OCI-LY1 (cell line): Measurements from ENCODE around the gene DMAP1.

Source experiments
- H2AFZ ChIP-seq: fragments of 200-600 bp; sonication (generic), shearing (Covaris generic); 2 replicates; pipeline ENCODE4 v1.6.0; 2014; ENCODE audit warnings: antibody characterized with exemption, mild to moderate bottlenecking, low read length
- H3F3A ChIP-seq: fragments of 200-600 bp; sonication (generic), shearing (Covaris generic); 2 replicates; pipeline ENCODE4 v1.6.0; 2014; ENCODE audit warnings: mild to moderate bottlenecking, antibody characterized with exemption, low read length, moderate library complexity; ENCODE audit not compliant: insufficient read depth
- H3K27ac ChIP-seq: fragments of 200-600 bp; sonication (generic); 2 replicates; pipeline ENCODE4 v1.5.1; 2014; ENCODE audit warnings: low read length, mixed run types, mild to moderate bottlenecking, low read depth; ENCODE audit not compliant: poor library complexity, severe bottlenecking
- H3K27me3 ChIP-seq: fragments of 200-600 bp; sonication (generic); 2 replicates; pipeline ENCODE4 v1.6.0; 2014; ENCODE audit warnings: antibody characterized with exemption, mild to moderate bottlenecking, low read length, moderate library complexity; ENCODE audit not compliant: insufficient read depth
- H3K36me3 ChIP-seq: fragments of 200-600 bp; sonication (generic); 2 replicates; pipeline ENCODE4 v1.6.1; 2014; ENCODE audit warnings: mild to moderate bottlenecking, antibody characterized with exemption, low read length, moderate library complexity, mixed read lengths; ENCODE audit not compliant: insufficient read depth
- H3K4me1 ChIP-seq: fragments of 200-600 bp; sonication (generic); 2 replicates; pipeline ENCODE4 v1.5.1; 2014; ENCODE audit warnings: mild to moderate bottlenecking, low read length, moderate library complexity; ENCODE audit not compliant: insufficient read depth, severe bottlenecking
- H3K4me2 ChIP-seq: fragments of 200-600 bp; sonication (generic), shearing (Covaris generic); 2 replicates; pipeline ENCODE4 v1.6.1; 2014; ENCODE audit warnings: low read length
- H3K4me3 ChIP-seq: fragments of 200-600 bp; sonication (generic); 2 replicates; pipeline ENCODE4 v1.5.1; 2014; ENCODE audit warnings: low read length, low read depth, mild to moderate bottlenecking, mixed read lengths; ENCODE audit not compliant: poor library complexity, severe bottlenecking
- H3K79me2 ChIP-seq: fragments of 200-600 bp; shearing (Covaris generic); 2 replicates; pipeline ENCODE4 v1.6.1; 2016; ENCODE audit warnings: mixed run types, low read length, mixed read lengths; ENCODE audit not compliant: insufficient read depth
- H3K9ac ChIP-seq: fragments of 200-600 bp; sonication (generic), shearing (Covaris generic); 2 replicates; pipeline ENCODE4 v1.6.1; 2014; ENCODE audit warnings: mild to moderate bottlenecking, low read length, mixed read lengths
- H3K9me2 ChIP-seq: fragments of 200-600 bp; sonication (generic), shearing (Covaris generic); 2 replicates; pipeline ENCODE4 v1.6.1; 2014; ENCODE audit warnings: low read depth, mild to moderate bottlenecking, low read length, mixed read lengths
- H3K9me3 ChIP-seq: fragments of 200-600 bp; shearing (Covaris generic); 2 replicates; pipeline ENCODE4 v1.6.1; 2014; ENCODE audit warnings: low read length, mixed read lengths
- H4K20me1 ChIP-seq: fragments of 200-600 bp; sonication (generic), shearing (Covaris generic); 2 replicates; pipeline ENCODE4 v1.6.0; 2016; ENCODE audit warnings: mild to moderate bottlenecking, low read length; ENCODE audit not compliant: insufficient read depth
- CTCF ChIP-seq: fragments of 200-600 bp; sonication (generic), shearing (Covaris generic); IDR thresholded peaks from 2 replicates; pipeline ENCODE4 v1.5.1; 2017; ENCODE audit warnings: mild to moderate bottlenecking, antibody characterized with exemption, low read length, moderate library complexity, mixed read lengths
- EZH2 ChIP-seq: fragments of 200-600 bp; sonication (generic), shearing (Covaris generic); IDR thresholded peaks from 2 replicates; pipeline ENCODE4 v1.8.0; 2017; ENCODE audit warnings: borderline replicate concordance, mixed run types, mild to moderate bottlenecking, antibody characterized with exemption, low read length, moderate library complexity, mixed read lengths

The DMAP1 gene

GRCh38 chr1:44218503-44219300 is 5.4 kb downstream of the DMAP1 start:
- no peak overlapping the region for H3K27ac ChIP-seq
- TF ChIP-seq EZH2: no peak
- TF ChIP-seq CTCF: no peak
- peaks cover 68% of the 10 kb centered on the region for H3K36me3 ChIP-seq
- no peak overlapping the region for H3K4me3 ChIP-seq
- H2AFZ ChIP-seq: no peak overlapping the region
- no peaks in the 10 kb centered on the region for H3K9me2 ChIP-seq
- peaks cover 28% of the 10 kb centered on the region for H3K4me1 ChIP-seq
- no peak overlapping the region for H3K9ac ChIP-seq
- no peaks in the 10 kb centered on the region for H3F3A ChIP-seq
- no peaks in the 10 kb centered on the region for H3K27me3 ChIP-seq
- H4K20me1 ChIP-seq: no peaks in the 10 kb centered on the region
- H3K79me2 ChIP-seq: no peaks in the 10 kb centered on the region
- no peaks in the 10 kb centered on the region for H3K9me3 ChIP-seq
- H3K4me2 ChIP-seq: no peak overlapping the region

GRCh38 chr1:44219301-44219626 is 6.0 kb downstream of the DMAP1 start:
- no peak overlapping the region for H3K4me2 ChIP-seq

GRCh38 chr1:44220001-44220751 is 6.9 kb downstream of the DMAP1 start:
- Histone ChIP-seq H3K4me1 (peaks cover 19% of the 10 kb centered on the region), H3K36me3 (peaks cover 63% of the 10 kb centered on the region), H3K79me2 (no peaks in the 10 kb centered on the region), H2AFZ (no peak overlapping the region), H3K27me3 (no peaks in the 10 kb centered on the region), H3K27ac (peak overlapping the region; percentile 81), H3K9ac (no peak overlapping the region; the same call in 1 of the 2 replicates), H3K4me3 (no peak overlapping the region), H3F3A (no peaks in the 10 kb centered on the region), H3K9me2 (no peaks in the 10 kb centered on the region), H3K9me3 (no peaks in the 10 kb centered on the region), H3K4me2 (peak overlapping the region; percentile 17; the same call in 1 of the 2 replicates), H4K20me1 (no peaks in the 10 kb centered on the region)
- TF ChIP-seq EZH2 (no peak), CTCF (no peak)

More at GRCh38 chr1:44219301-44219626, 6.0 kb downstream of the DMAP1 start:
- Histone ChIP-seq H3K27me3 (no peaks in the 10 kb centered on the region), H3K9me3 (no peaks in the 10 kb centered on the region), H3K27ac (no peak overlapping the region), H3K9me2 (no peaks in the 10 kb centered on the region), H2AFZ (no peak overlapping the region), H4K20me1 (no peaks in the 10 kb centered on the region), H3F3A (no peaks in the 10 kb centered on the region), H3K9ac (no peak overlapping the region), H3K4me3 (no peak overlapping the region), H3K36me3 (peaks cover 68% of the 10 kb centered on the region), H3K79me2 (no peaks in the 10 kb centered on the region), H3K4me1 (peaks cover 23% of the 10 kb centered on the region)
- no peak for TF ChIP-seq EZH2
- no peak for TF ChIP-seq CTCF
